Endothelial cell of umbilical vein (primary cell): ENCODE measurements around the gene REPIN1. TPM values are rescaled to one million over a fixed set of nuclear protein-coding genes. Genes with fewer than 3 reads are reported as not detected.

ENCODE experiments used
- BruUV-seq: library from RNA; stranded (reverse); fragments of 400-500 nt; replicated peaks from 2 replicates; lab custom pipeline; 2021; lab: Mats Ljungman, UMichigan
- CTCF ChIA-PET: fragments of 300-600, 350-600 bp; sonication (Branson Sonifier 250); formaldehyde crosslinking; loops from one replicate; lab custom pipeline; 2021; ENCODE audit warnings: antibody characterized with exemption, inconsistent platforms; lab: Charles Lee
- POLR2A ChIA-PET: fragments of 300-600, 350-600 bp; sonication (Branson Sonifier 250); formaldehyde crosslinking; loops from one replicate; lab custom pipeline; 2021; ENCODE audit warnings: antibody characterized with exemption, inconsistent platforms; lab: Charles Lee
- DNase-seq: peaks from one replicate; pipeline ENCODE4 v3.0.0-alpha.2; 2011; ENCODE audit warnings: low read depth, low spot score
- FAIRE-seq: peaks from 2 replicates; lab custom pipeline; 2011; peaks lifted over from hg19 to GRCh38; lab: Jason Lieb, UNC
- H2AFZ ChIP-seq: 2 replicates; pipeline ENCODE4 v1.6.0; 2012; ENCODE audit warnings: low read depth, low read length, control low read depth, inconsistent platforms
- H3K27ac ChIP-seq: 2 replicates; pipeline ENCODE4 v1.5.1; 2011; ENCODE audit warnings: low read depth, mild to moderate bottlenecking, control low read depth, low read length, moderate library complexity; ENCODE audit not compliant: insufficient read depth
- H3K27me3 ChIP-seq, 2 experiments: 2 replicates each; pipeline versions ENCODE4 v1.6.0 to v1.6.1; 2011; ENCODE audit warnings: low read length in 2 of 2, mixed read lengths in 1 of 2; ENCODE audit not compliant: control insufficient read depth in 2 of 2, insufficient read depth in 2 of 2
- H3K36me3 ChIP-seq, 2 experiments: 2 replicates in 1 of 2; 3 replicates in 1 of 2; pipeline ENCODE4 v1.5.1; 2011; ENCODE audit warnings: low read length in 2 of 2, mild to moderate bottlenecking in 1 of 2, moderate library complexity in 1 of 2; ENCODE audit not compliant: control insufficient read depth in 2 of 2, insufficient read depth in 2 of 2; ENCODE audit errors: extremely low read depth in 1 of 2
- H3K4me1 ChIP-seq: 3 replicates; pipeline ENCODE4 v1.5.1; 2011; ENCODE audit warnings: mild to moderate bottlenecking, low read length; ENCODE audit not compliant: control insufficient read depth, insufficient read depth; ENCODE audit errors: extremely low read depth
- H3K4me2 ChIP-seq: 2 replicates; pipeline ENCODE4 v1.6.1; 2011; ENCODE audit warnings: low read length, control low read depth, mixed read lengths; ENCODE audit not compliant: insufficient read depth
- H3K4me3 ChIP-seq, 3 experiments: fragments of 200-600 bp in 1 of 3; sonication (generic), shearing (Covaris generic) in 1 of 3; replicated peaks in 1 of 3; 2 replicates each; pipeline ENCODE4 v1.5.1; 2011 to 2016; ENCODE audit warnings: control low read depth in 3 of 3, low read length in 3 of 3, mild to moderate bottlenecking in 2 of 3, inconsistent platforms in 1 of 3, low read depth in 1 of 3, moderate library complexity in 1 of 3; ENCODE audit not compliant: insufficient read depth in 1 of 3
- H3K79me2 ChIP-seq: 2 replicates; pipeline ENCODE4 v1.6.0; 2012; ENCODE audit warnings: low read length, inconsistent platforms; ENCODE audit not compliant: control insufficient read depth, insufficient read depth
- H3K9ac ChIP-seq: replicated peaks from 2 replicates; pipeline ENCODE3; 2011; ENCODE audit warnings: low read length, control low read depth; ENCODE audit not compliant: insufficient read depth; ENCODE audit errors: extremely low read depth
- H3K9me1 ChIP-seq: replicated peaks from 3 replicates; pipeline ENCODE4 v1.6.0; 2011; ENCODE audit warnings: mild to moderate bottlenecking, low read length; ENCODE audit not compliant: control insufficient read depth, insufficient read depth; ENCODE audit errors: extremely low read depth
- H3K9me3 ChIP-seq: replicated peaks from 2 replicates; pipeline ENCODE4 v1.5.1; 2012; ENCODE audit warnings: low read length, inconsistent platforms; ENCODE audit not compliant: control insufficient read depth, insufficient read depth
- H4K20me1 ChIP-seq: replicated peaks from 2 replicates; pipeline ENCODE3; 2011; ENCODE audit warnings: mild to moderate bottlenecking, low read length; ENCODE audit not compliant: control insufficient read depth, insufficient read depth; ENCODE audit errors: extremely low read depth
- EZH2 ChIP-seq: IDR thresholded peaks from 2 replicates; pipeline ENCODE4 v1.6.1; 2012; ENCODE audit warnings: borderline replicate concordance, low read depth, mild to moderate bottlenecking, moderate library complexity, low read length, inconsistent platforms; ENCODE audit not compliant: severe bottlenecking
- FOS ChIP-seq: IDR thresholded peaks from 2 replicates; pipeline ENCODE4 v1.6.1; 2011; ENCODE audit warnings: mild to moderate bottlenecking, low read length, moderate library complexity, borderline replicate concordance; ENCODE audit not compliant: insufficient read depth
- GATA2 ChIP-seq: IDR thresholded peaks from 2 replicates; pipeline ENCODE4 v1.7.0; 2011; ENCODE audit warnings: low read depth, mild to moderate bottlenecking, moderate library complexity, mixed read lengths, low read length; ENCODE audit not compliant: insufficient read length, insufficient read depth
- JUN ChIP-seq: IDR thresholded peaks from 2 replicates; pipeline ENCODE4 v1.6.1; 2011; ENCODE audit warnings: borderline replicate concordance, low read depth; ENCODE audit not compliant: insufficient read length, insufficient read depth
- MYC ChIP-seq: IDR thresholded peaks from one replicate; pipeline ENCODE4 v1.6.1; 2011; ENCODE audit warnings: mild to moderate bottlenecking, low read depth, low read length
- POLR2A ChIP-seq: IDR thresholded peaks from 2 replicates; pipeline ENCODE4 v1.6.1; 2012; ENCODE audit warnings: low read depth, mild to moderate bottlenecking, control low read depth, low read length
- POLR2AphosphoS5 ChIP-seq: IDR thresholded peaks from 2 replicates; pipeline ENCODE4 v1.6.1; 2012; ENCODE audit warnings: low read depth, mild to moderate bottlenecking, control low read depth, low read length, moderate library complexity; ENCODE audit not compliant: insufficient read depth
- dilution Hi-C: fragments of 300-500 bp; cut with MboI; formaldehyde crosslinking; loops from one replicate; pipeline ENCODE4 v1.15.0; 2019; ENCODE audit warnings: low sequenced_read_pairs; ENCODE audit not compliant: extremely low pct_ligation_motif_present
- intact Hi-C: fragments of 100-400 bp; cut with micrococcal nuclease; formaldehyde crosslinking; loops from one replicate; pipeline ENCODE4 v1.10.0; 2022
- polyA plus RNA-seq, 4 experiments: library from polyadenylated mRNA; depleted of rRNA in 3 of 4; stranded (reverse) in 3 of 4; unstranded in 1 of 4; fragments of >200 nt; gene quantifications; 2 replicates each; pipeline versions ENCODE4 v1.2.1 to v1.2.3, GENCODE V29; 2011 to 2012; ENCODE audit warnings: missing spikeins in 1 of 4
- total RNA-seq: library from RNA; stranded (reverse); gene quantifications from 2 replicates; pipeline ENCODE4 v1.2.3, GENCODE V29; 2021
- TF ChIP-seq, protein P1 (sequence below): IDR thresholded peaks from 2 replicates; pipeline ENCODE4 v1.6.1; 2011; ENCODE audit not compliant: insufficient read depth, insufficient read length
- TF ChIP-seq, protein P2 (sequence below), 2 donors: IDR thresholded peaks; 1 replicate in 1 of 2; 2 replicates in 1 of 2; pipeline ENCODE4 v1.5.1; 2011; ENCODE audit warnings: low read length in 2 of 2, mild to moderate bottlenecking in 2 of 2, moderate library complexity in 2 of 2, control low read depth in 1 of 2, inconsistent platforms in 1 of 2, low read depth in 1 of 2; ENCODE audit not compliant: insufficient read depth in 1 of 2; ENCODE audit errors: extremely low read depth in 1 of 2

The REPIN1 gene
- total and polyA plus RNA-seq, 2 donors (not counting 3 experiments of a cell fraction or from before 2014, with no cell fraction given) = 108 to 140 TPM

DNA sequence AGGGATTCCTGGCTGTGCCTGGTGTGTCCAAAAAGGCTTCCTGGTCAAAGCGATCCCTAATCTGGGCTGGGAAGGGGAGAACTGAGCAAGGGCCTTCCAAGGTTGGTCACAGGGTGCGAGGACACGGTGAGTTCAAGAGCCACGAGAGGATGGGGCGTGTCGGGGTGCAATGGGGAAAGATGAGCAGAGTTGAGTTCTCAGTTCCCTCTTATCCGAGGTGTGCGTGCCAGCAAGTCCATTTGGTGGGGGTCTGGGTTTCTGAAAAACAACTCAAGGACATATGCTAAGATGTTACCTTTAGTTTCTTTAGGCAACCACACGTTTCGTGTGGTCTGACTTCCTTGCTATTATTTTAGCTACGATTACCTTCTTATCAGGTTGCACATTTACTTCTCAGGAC is 11.8 kb downstream of the REPIN1 start:
- H3K9ac ChIP-seq = no peak overlapping the region
- no TSS peak for BruUV-seq
- intact Hi-C loops = no loop called here
- peak overlapping the region; percentile 41 for H3K4me2 ChIP-seq
- DNase-seq = no peak
- FAIRE-seq = peak; percentile 42
- dilution Hi-C loops = no loop called here
- no peak overlapping the region for H2AFZ ChIP-seq
- CTCF ChIA-PET = no interaction called here
- H3K27ac ChIP-seq = no peak overlapping the region
- TF ChIP-seq, protein P1, sequence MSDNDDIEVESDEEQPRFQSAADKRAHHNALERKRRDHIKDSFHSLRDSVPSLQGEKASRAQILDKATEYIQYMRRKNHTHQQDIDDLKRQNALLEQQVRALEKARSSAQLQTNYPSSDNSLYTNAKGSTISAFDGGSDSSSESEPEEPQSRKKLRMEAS = no peak
- TF ChIP-seq MYC = no peak
- TF ChIP-seq JUN = no peak
- no peak for TF ChIP-seq FOS
- TF ChIP-seq EZH2 = no peak
- no peak for TF ChIP-seq GATA2
- no peak for TF ChIP-seq POLR2AphosphoS5
- TF ChIP-seq POLR2A = no peak
- TF ChIP-seq, protein P2, sequence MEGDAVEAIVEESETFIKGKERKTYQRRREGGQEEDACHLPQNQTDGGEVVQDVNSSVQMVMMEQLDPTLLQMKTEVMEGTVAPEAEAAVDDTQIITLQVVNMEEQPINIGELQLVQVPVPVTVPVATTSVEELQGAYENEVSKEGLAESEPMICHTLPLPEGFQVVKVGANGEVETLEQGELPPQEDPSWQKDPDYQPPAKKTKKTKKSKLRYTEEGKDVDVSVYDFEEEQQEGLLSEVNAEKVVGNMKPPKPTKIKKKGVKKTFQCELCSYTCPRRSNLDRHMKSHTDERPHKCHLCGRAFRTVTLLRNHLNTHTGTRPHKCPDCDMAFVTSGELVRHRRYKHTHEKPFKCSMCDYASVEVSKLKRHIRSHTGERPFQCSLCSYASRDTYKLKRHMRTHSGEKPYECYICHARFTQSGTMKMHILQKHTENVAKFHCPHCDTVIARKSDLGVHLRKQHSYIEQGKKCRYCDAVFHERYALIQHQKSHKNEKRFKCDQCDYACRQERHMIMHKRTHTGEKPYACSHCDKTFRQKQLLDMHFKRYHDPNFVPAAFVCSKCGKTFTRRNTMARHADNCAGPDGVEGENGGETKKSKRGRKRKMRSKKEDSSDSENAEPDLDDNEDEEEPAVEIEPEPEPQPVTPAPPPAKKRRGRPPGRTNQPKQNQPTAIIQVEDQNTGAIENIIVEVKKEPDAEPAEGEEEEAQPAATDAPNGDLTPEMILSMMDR (IDR thresholded peaks at IDR 0.05; ENCODE audit: extremely low read depth in 1 of 2, insufficient read depth in 1 of 2, low read depth in 1 of 2, low read length in 2 of 2) = no peak
- H3K36me3 ChIP-seq = peaks cover 0 to 3% of the 10 kb centered on the region in 2 experiments
- no peaks in the 10 kb centered on the region for H3K9me1 ChIP-seq
- no peaks in the 10 kb centered on the region for H4K20me1 ChIP-seq
- H3K27me3 ChIP-seq = no peaks in the 10 kb centered on the region
- POLR2A ChIA-PET = interaction anchor here (0.9 kb wide), 1 partner anchor 70 kb away, joined by 3 read pairs; the partner anchor contains the start of gene GIMAP8
- H3K9me3 ChIP-seq = no peaks in the 10 kb centered on the region
- H3K79me2 ChIP-seq = peaks cover 34% of the 10 kb centered on the region
- H3K4me1 ChIP-seq = peaks cover 29% of the 10 kb centered on the region
- H3K4me3 ChIP-seq = peak overlapping the region in 1 of 3 experiments; percentile 85
